Naive B cell (primary cell): Measurements from ENCODE around the gene SLC34A3. TPM values are rescaled to one million over a fixed set of nuclear protein-coding genes. Genes with fewer than 3 reads are reported as not detected.

ENCODE experiments used
- ATAC-seq, 2 donors: fragments of 150-1000 bp; cut with Tn5 transposase; 2 replicates each; pipeline ENCODE4 v1.10.0; 2021; ENCODE audit warnings: low read depth in 2 of 2, mild to moderate bottlenecking in 2 of 2, moderate library complexity in 2 of 2
- DNase-seq: peaks from one replicate; pipeline ENCODE4 v3.0.0; 2022
- H3K27ac Mint-ChIP-seq, 6 donors: one replicate each; pipeline ENCODE4 v1.8.0; 2020 to 2022; ENCODE audit warnings: mild to moderate bottlenecking in 6 of 6, mixed read lengths in 6 of 6, moderate library complexity in 5 of 6, inconsistent platforms in 2 of 6
- H3K27me3 Mint-ChIP-seq, 3 donors: one replicate each; pipeline ENCODE4 v1.8.0; 2021 to 2022; ENCODE audit warnings: mixed read lengths in 3 of 3, mild to moderate bottlenecking in 1 of 3
- H3K36me3 Mint-ChIP-seq, 2 donors: one replicate each; pipeline ENCODE4 v1.8.0; 2020 to 2022; ENCODE audit warnings: mixed read lengths in 2 of 2, inconsistent platforms in 1 of 2, mild to moderate bottlenecking in 1 of 2
- H3K4me1 Mint-ChIP-seq, 3 donors: one replicate each; pipeline ENCODE4 v1.8.0; 2020 to 2022; ENCODE audit warnings: mixed read lengths in 3 of 3, inconsistent platforms in 1 of 3, mild to moderate bottlenecking in 1 of 3, moderate library complexity in 1 of 3
- H3K4me3 Mint-ChIP-seq, 8 donors: one replicate each; pipeline ENCODE4 v1.8.0; 2020 to 2022; ENCODE audit warnings: mild to moderate bottlenecking in 8 of 8, mixed read lengths in 8 of 8, moderate library complexity in 8 of 8, inconsistent platforms in 2 of 8
- H3K9me3 Mint-ChIP-seq, 7 donors: one replicate each; pipeline ENCODE4 v1.8.0; 2020 to 2022; ENCODE audit warnings: mixed read lengths in 7 of 7, mild to moderate bottlenecking in 5 of 7, inconsistent platforms in 2 of 7, moderate library complexity in 1 of 7
- polyA plus RNA-seq, 6 donors: library from polyadenylated mRNA; unstranded; fragments of 300-500 nt; fragmentation: Illumina TruSeq; gene quantifications; one replicate each; pipeline ENCODE4 v1.2.3, GENCODE V29; 2021; ENCODE audit warnings: low read depth in 6 of 6

The SLC34A3 gene
- polyA plus RNA-seq, 6 donors from 2014 or later: not detected

DNA sequence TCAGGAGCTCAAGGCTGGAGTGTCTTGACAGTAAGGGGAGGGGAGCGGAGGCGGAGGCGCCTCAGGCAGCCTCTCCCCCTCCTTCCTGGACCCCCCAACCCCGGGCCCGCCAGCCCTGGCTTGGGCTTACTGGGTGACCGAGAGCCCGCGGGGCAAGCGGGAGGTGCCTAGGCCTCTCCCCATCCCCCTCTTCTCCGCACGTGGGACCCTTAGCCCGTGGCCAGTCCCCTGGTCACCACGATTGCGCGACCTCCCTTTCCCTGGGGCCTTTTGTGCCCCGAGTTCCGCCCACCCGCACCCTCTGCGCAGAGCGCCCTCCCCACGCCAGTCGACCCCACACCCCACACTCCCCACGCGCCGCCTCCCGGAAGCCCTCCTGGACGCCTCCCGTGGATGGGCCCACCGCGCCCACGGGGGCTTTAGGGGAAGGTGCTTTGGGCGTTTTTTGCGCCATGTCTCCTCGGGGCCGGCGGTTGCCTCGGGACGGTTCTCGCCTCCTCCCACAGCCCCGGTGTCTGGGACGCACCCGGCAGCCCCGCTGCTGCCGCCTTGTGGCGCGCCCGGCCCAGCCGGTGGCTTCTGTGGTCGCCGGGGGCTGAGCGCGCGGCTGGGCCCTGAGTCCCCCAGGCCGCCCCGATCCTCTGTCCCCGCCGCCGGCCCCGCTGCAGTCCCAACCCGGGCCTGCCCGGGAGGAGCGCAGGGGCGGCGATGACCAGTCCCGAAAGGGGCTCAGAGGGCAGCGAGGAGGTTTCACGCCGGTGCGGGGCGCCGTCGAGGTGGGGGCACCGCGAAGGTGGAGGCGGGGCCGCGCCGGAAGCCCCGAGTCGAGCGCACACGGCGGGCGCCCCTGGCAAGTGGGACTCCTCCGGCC lies 50.0 kb downstream of the SLC34A3 start:
- no peak overlapping the region for H3K27ac Mint-ChIP-seq

GRCh38 chr9:137281345-137282116 lies 50.8 kb downstream of the SLC34A3 start:
- peak overlapping the region in 2 of 6 donors; percentile 6 to 19 for H3K27ac Mint-ChIP-seq
- DNase-seq (no peak), ATAC-seq (no peak)
- H3K4me3 Mint-ChIP-seq: peak overlapping the region in 3 of 8 donors; percentile 13 to 35 (median 23)
- H3K9me3 Mint-ChIP-seq: no peaks in the 10 kb centered on the region
- H3K36me3 Mint-ChIP-seq: no peaks in the 10 kb centered on the region
- no peaks in the 10 kb centered on the region for H3K27me3 Mint-ChIP-seq
- H3K4me1 Mint-ChIP-seq: peaks cover 15 to 37% (median 33%) of the 10 kb centered on the region in 3 donors

More for the DNA sequence above, 50.0 kb downstream of the SLC34A3 start:
- H3K4me1 Mint-ChIP-seq: peaks cover 18 to 33% (median 31%) of the 10 kb centered on the region in 3 donors
- no peaks in the 10 kb centered on the region for H3K36me3 Mint-ChIP-seq
- H3K9me3 Mint-ChIP-seq: no peaks in the 10 kb centered on the region
- no peaks in the 10 kb centered on the region for H3K27me3 Mint-ChIP-seq
- ATAC-seq (peak; percentile 34 to 48), DNase-seq (no peak)
- H3K4me3 Mint-ChIP-seq: peak overlapping the region in 4 of 8 donors; percentile 20 to 66 (median 46)

Other genes starting within 250 kb of the SLC34A3 start
- not detected for gene LCNL1, start 247.9 kb upstream of the SLC34A3 start, polyA plus RNA-seq
- 10 to 100 TPM; 31.7 to 39.8 (median 35.6) TPM for gene PAXX, start 238.5 kb upstream of the SLC34A3 start, polyA plus RNA-seq
- gene CLIC3, start 234.3 kb upstream of the SLC34A3 start, polyA plus RNA-seq: 1 to 10 TPM in 3 of 6 donors, under 1 TPM in 2, not detected in 1; 0.82 to 2.7 (median 1.1) TPM
- 1 to 10 TPM in 3 of 6 donors, under 1 TPM in 2, not detected in 1; 0.63 to 3.9 (median 1.3) TPM for gene ABCA2, start 202.7 kb upstream of the SLC34A3 start, polyA plus RNA-seq
- gene FUT7, start 198.8 kb upstream of the SLC34A3 start, polyA plus RNA-seq: 1 to 10 TPM in 5 of 6 donors, under 1 TPM in 1; 0.93 to 7.4 (median 2.9) TPM
- under 1 TPM in 1 of 6 donors, not detected in 5; 0.68 TPM for gene NPDC1, start 184.7 kb upstream of the SLC34A3 start, polyA plus RNA-seq
- gene ENTPD2, start 176.8 kb upstream of the SLC34A3 start, polyA plus RNA-seq: not detected
- under 1 TPM in 1 of 6 donors, not detected in 5; 0.05 TPM for gene SAPCD2, start 160.3 kb upstream of the SLC34A3 start, polyA plus RNA-seq
- 1 to 10 TPM; 1.7 to 6.1 (median 3.5) TPM for gene UAP1L1, start 153.4 kb upstream of the SLC34A3 start, polyA plus RNA-seq
- gene MAN1B1, start 143.9 kb upstream of the SLC34A3 start, polyA plus RNA-seq: 10 to 100 TPM; 19.6 to 30.4 (median 24.3) TPM
- gene DPP7, start 116.2 kb upstream of the SLC34A3 start, polyA plus RNA-seq: 100 to 1,000 TPM in 4 of 6 donors, 10 to 100 TPM in 2; 71.5 to 142 (median 102) TPM
- gene GRIN1, start 91.7 kb upstream of the SLC34A3 start, polyA plus RNA-seq: not detected
- not detected for gene LRRC26, start 60.9 kb upstream of the SLC34A3 start, polyA plus RNA-seq
- not detected for gene TMEM210, start 58.8 kb upstream of the SLC34A3 start, polyA plus RNA-seq
- 1 to 10 TPM; 6.1 to 9.3 (median 7.5) TPM for gene ANAPC2, start 42.3 kb upstream of the SLC34A3 start, polyA plus RNA-seq
- gene SSNA1, start 42.2 kb upstream of the SLC34A3 start, polyA plus RNA-seq: 100 to 1,000 TPM; 112 to 145 (median 132) TPM
- gene TPRN, start 30.2 kb upstream of the SLC34A3 start, polyA plus RNA-seq: 1 to 10 TPM in 1 of 6 donors, under 1 TPM in 5; 0.21 to 1.1 (median 0.48) TPM
- gene TMEM203, start 25.3 kb upstream of the SLC34A3 start, polyA plus RNA-seq: 100 to 1,000 TPM; 119 to 191 (median 142) TPM
- gene NDOR1, start 25.2 kb upstream of the SLC34A3 start, polyA plus RNA-seq: 1 to 10 TPM; 4.4 to 9.3 (median 5.2) TPM
- gene RNF208, start 8.7 kb upstream of the SLC34A3 start, polyA plus RNA-seq: under 1 TPM in 1 of 6 donors, not detected in 5; 0.30 TPM
- gene CYSRT1, start 5.7 kb upstream of the SLC34A3 start, polyA plus RNA-seq: not detected
- gene RNF224, start 3.4 kb upstream of the SLC34A3 start, polyA plus RNA-seq: not detected
- 10 to 100 TPM; 22.7 to 53.2 (median 40.2) TPM for gene TUBB4B, start 10.4 kb downstream of the SLC34A3 start, polyA plus RNA-seq
- gene STPG3, start 20.4 kb downstream of the SLC34A3 start, polyA plus RNA-seq: not detected
- gene NELFB, start 24.4 kb downstream of the SLC34A3 start, polyA plus RNA-seq: 10 to 100 TPM; 23.5 to 37.8 (median 27.2) TPM
- gene TOR4A, start 46.8 kb downstream of the SLC34A3 start, polyA plus RNA-seq: 1 to 10 TPM; 2.4 to 6.2 (median 4.1) TPM
- gene NRARP, start 71.4 kb downstream of the SLC34A3 start, polyA plus RNA-seq: under 1 TPM in 1 of 6 donors, not detected in 5; 0.37 TPM
- gene EXD3, start 192.3 kb downstream of the SLC34A3 start, polyA plus RNA-seq: 1 to 10 TPM in 5 of 6 donors, not detected in 1; 2.3 to 7.5 (median 4.5) TPM
- 1 to 10 TPM in 5 of 6 donors, not detected in 1; 1.3 to 2.3 (median 1.6) TPM for gene NOXA1, start 192.5 kb downstream of the SLC34A3 start, polyA plus RNA-seq
- gene ENTPD8, start 210.5 kb downstream of the SLC34A3 start, polyA plus RNA-seq: not detected
- gene NSMF, start 228.4 kb downstream of the SLC34A3 start, polyA plus RNA-seq: 1 to 10 TPM in 5 of 6 donors, not detected in 1; 2.7 to 7.6 (median 3.7) TPM